Measurements from ENCODE around the gene HPS5. TPM values are rescaled to one million over a fixed set of nuclear protein-coding genes. Genes with fewer than 3 reads are reported as not detected.

HPS5 gene
- total RNA-seq, 1 donor from 2014 or later, result 15.1 TPM

DNA sequence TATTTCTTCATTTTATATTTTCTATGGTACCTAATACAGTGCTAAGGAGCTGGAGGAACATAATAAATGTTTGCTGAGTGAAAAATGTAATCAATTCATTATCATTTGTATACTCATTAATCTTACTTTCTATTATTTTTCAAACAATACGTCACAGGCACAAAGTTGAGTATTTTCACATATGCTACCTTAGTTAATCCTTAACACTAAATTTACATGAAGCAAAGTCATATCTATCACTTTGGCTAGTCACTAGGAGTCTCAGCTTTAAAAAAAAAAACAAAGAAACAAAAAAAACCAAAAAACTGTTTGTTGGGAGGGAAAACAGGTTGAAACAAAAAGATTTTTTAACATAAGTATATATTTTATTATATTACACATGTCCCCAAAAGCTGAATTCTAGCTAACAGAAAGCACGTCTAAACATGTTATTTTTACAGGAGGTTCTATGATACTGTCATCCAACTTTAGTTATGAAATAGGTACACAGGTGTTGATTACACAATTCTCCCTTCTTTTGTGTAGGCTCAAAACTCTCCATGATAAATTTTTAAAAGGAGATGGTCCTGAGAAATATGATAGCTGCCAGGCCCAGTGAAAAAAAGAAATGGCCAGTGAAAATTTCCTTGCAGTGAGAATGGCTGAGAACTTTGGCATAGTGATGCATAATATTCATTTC is 14.3 kb downstream of the HPS5 start:
- no peak for DNase-seq (ENCODE audit: low read depth)
- Histone ChIP-seq H3K27me3 (ENCODE audit: control insufficient read depth, insufficient read depth, low read length) (no peaks in the 10 kb centered on the region), H3K4me3 (ENCODE audit: low read depth, low read length) (no peak overlapping the region), H3K36me3 (ENCODE audit: control insufficient read depth, insufficient read depth, low read length) (peaks cover 1% of the 10 kb centered on the region)
- TF ChIP-seq, protein P1, sequence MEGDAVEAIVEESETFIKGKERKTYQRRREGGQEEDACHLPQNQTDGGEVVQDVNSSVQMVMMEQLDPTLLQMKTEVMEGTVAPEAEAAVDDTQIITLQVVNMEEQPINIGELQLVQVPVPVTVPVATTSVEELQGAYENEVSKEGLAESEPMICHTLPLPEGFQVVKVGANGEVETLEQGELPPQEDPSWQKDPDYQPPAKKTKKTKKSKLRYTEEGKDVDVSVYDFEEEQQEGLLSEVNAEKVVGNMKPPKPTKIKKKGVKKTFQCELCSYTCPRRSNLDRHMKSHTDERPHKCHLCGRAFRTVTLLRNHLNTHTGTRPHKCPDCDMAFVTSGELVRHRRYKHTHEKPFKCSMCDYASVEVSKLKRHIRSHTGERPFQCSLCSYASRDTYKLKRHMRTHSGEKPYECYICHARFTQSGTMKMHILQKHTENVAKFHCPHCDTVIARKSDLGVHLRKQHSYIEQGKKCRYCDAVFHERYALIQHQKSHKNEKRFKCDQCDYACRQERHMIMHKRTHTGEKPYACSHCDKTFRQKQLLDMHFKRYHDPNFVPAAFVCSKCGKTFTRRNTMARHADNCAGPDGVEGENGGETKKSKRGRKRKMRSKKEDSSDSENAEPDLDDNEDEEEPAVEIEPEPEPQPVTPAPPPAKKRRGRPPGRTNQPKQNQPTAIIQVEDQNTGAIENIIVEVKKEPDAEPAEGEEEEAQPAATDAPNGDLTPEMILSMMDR (IDR thresholded peaks at IDR 0.05; ENCODE audit: insufficient read depth, low read length, poor library complexity, severe bottlenecking), result no peak

DNA sequence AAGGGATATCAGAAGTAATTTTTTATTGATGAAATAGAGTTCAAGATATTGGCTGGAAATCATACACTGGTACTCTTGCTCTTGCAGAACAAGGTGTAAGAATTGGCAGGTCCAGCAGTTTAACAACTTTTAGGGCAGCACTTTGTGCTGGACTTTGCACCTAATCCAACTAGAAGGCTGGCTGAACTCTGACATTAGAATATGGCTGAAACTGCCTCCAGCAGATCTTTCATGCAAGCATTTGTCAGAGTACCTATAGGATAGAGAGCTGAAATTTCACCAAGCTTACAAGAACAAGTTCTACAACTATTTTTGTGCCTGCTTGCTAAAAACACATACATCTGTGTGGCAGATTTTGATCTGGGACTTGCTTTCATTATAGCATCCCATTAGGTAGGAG is 17.2 kb downstream of the HPS5 start:
- TF ChIP-seq, protein P1 (IDR thresholded peaks at IDR 0.05; ENCODE audit: insufficient read depth, low read length, poor library complexity, severe bottlenecking), result no peak
- Histone ChIP-seq H3K27me3 (ENCODE audit: control insufficient read depth, insufficient read depth, low read length) (no peaks in the 10 kb centered on the region), H3K4me3 (ENCODE audit: low read depth, low read length) (no peak overlapping the region), H3K36me3 (ENCODE audit: control insufficient read depth, insufficient read depth, low read length) (peaks cover 1% of the 10 kb centered on the region)
- DNase-seq (ENCODE audit: low read depth), result no peak

DNA sequence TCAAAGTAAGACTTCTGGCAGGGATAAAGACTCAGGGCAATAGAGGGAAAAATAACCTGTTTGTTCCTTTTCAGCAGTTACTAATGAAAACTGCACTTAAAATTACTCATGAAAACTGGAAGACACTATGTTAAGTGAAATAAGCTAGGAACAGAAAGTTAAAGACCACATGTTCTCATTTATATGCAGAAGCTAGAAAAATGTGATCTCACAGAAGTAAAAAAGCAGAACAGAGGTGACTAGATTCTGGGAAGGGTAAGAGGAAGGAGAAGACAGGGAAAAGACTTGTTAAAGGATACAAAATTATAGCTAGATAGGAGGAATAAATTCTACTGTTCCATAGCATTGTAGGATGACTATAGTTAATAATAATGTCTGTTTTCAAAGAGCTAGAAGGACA is 22.2 kb downstream of the HPS5 start:
- TF ChIP-seq, protein P1 (IDR thresholded peaks at IDR 0.05; ENCODE audit: insufficient read depth, low read length, poor library complexity, severe bottlenecking), result no peak
- Histone ChIP-seq H3K4me3 (ENCODE audit: low read depth, low read length) (no peak overlapping the region), H3K27me3 (ENCODE audit: control insufficient read depth, insufficient read depth, low read length) (no peaks in the 10 kb centered on the region), H3K36me3 (ENCODE audit: control insufficient read depth, insufficient read depth, low read length) (no peaks in the 10 kb centered on the region)
- DNase-seq (ENCODE audit: low read depth), result no peak

GRCh38 chr11:18295316-18295715 is 26.6 kb downstream of the HPS5 start:
- Histone ChIP-seq H3K36me3 (ENCODE audit: control insufficient read depth, insufficient read depth, low read length) (no peaks in the 10 kb centered on the region), H3K4me3 (ENCODE audit: low read depth, low read length) (no peak overlapping the region)

DNA sequence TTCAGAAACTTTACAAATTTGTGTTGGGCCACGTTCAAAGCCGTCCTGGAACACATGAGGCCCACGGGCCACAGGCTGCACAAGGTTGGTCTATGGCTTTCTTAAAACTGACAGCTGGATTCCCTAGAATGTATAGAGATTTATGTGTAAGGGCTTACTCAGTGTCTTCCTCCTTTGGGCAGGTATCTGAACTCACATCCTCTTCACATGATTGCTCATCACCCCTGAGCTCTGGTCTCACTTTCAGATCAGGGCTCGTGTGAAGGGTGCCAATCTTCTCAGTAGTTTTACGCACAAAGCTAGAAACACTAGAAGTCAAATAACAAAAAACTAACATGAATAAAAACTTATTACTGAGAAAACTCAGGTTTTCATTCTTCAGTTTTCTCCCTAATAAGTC is 27.1 kb downstream of the HPS5 start:
- TF ChIP-seq, protein P1 (IDR thresholded peaks at IDR 0.05; ENCODE audit: insufficient read depth, low read length, poor library complexity, severe bottlenecking), result no peak
- no peaks in the 10 kb centered on the region for H3K27me3 ChIP-seq (ENCODE audit: control insufficient read depth, insufficient read depth, low read length)
- no peaks in the 10 kb centered on the region for H3K36me3 ChIP-seq (ENCODE audit: control insufficient read depth, insufficient read depth, low read length)
- DNase-seq (ENCODE audit: low read depth), result no peak
- no peak overlapping the region for H3K4me3 ChIP-seq (ENCODE audit: low read depth, low read length)

More at GRCh38 chr11:18295316-18295715, 26.6 kb downstream of the HPS5 start:
- TF ChIP-seq, protein P1 (IDR thresholded peaks at IDR 0.05; ENCODE audit: insufficient read depth, low read length, poor library complexity, severe bottlenecking), result no peak
- no peak for DNase-seq (ENCODE audit: low read depth)
- H3K27me3 ChIP-seq (ENCODE audit: control insufficient read depth, insufficient read depth, low read length), result no peaks in the 10 kb centered on the region

DNA sequence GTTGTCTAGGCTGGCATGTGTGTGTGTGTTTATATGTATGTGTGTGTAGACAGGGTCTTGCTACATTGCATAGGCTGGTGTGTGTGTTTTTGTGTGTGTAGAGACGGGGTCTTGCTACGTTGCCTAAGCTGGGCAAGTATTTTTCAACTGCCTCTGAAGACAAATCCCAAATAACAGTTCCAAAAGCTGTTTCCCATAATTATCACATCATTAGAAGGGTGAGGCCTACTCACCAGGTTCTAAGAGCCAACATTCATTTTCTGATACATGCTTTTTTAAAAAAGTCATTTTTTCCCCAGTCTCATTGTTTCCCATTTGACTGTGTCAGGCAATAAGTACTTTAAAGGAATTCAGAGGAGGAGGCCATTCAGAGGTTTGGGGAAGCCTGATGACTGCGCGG is 33.0 kb downstream of the HPS5 start:
- DNase-seq (ENCODE audit: low read depth), result no peak
- Histone ChIP-seq H3K36me3 (ENCODE audit: control insufficient read depth, insufficient read depth, low read length) (peaks cover 1% of the 10 kb centered on the region), H3K27me3 (ENCODE audit: control insufficient read depth, insufficient read depth, low read length) (no peaks in the 10 kb centered on the region), H3K4me3 (ENCODE audit: low read depth, low read length) (no peak overlapping the region)
- TF ChIP-seq, protein P1 (IDR thresholded peaks at IDR 0.05; ENCODE audit: insufficient read depth, low read length, poor library complexity, severe bottlenecking), result no peak
